HCT116 (cell line): Measurements from ENCODE around the gene COBLL1.

Experiments used
- ATF3 ChIP-seq: IDR thresholded peaks from 2 replicates; pipeline ENCODE4 v1.6.1; 2012
- CBX3 ChIP-seq: IDR thresholded peaks from 2 replicates; pipeline ENCODE4 v1.6.1; 2012; ENCODE audit warnings: low read depth
- CTCF ChIP-seq, 3 experiments: fragments of 200-600 bp in 1 of 3; sonication (generic) in 1 of 3; IDR thresholded peaks in 2 of 3; conservative IDR thresholded peaks in 1 of 3; 2 replicates each; pipeline ENCODE4 v1.5.1; 2012 to 2017; ENCODE audit warnings: low read depth in 2 of 3, low read length in 2 of 3, antibody characterized with exemption in 1 of 3, borderline replicate concordance in 1 of 3, control low read depth in 1 of 3, mild to moderate bottlenecking in 1 of 3, mixed read lengths in 1 of 3, mixed run types in 1 of 3, moderate library complexity in 1 of 3; ENCODE audit not compliant: insufficient read depth in 1 of 3
- EZH2 ChIP-seq: fragments of 200-600 bp; sonication (generic); IDR thresholded peaks from 2 replicates; pipeline ENCODE4 v1.6.1; 2017; ENCODE audit warnings: antibody characterized with exemption, mixed run types
- EZH2phosphoT487 ChIP-seq: fragments of 200-600 bp; IDR thresholded peaks from 2 replicates; pipeline ENCODE4 v1.6.1; 2018; ENCODE audit warnings: antibody characterized with exemption, borderline replicate concordance
- JUND ChIP-seq: IDR thresholded peaks from 2 replicates; pipeline ENCODE4 v1.6.1; 2012
- MAX ChIP-seq: IDR thresholded peaks from 2 replicates; pipeline ENCODE4 v1.6.1; 2012
- POLR2A ChIP-seq: IDR thresholded peaks from 2 replicates; pipeline ENCODE4 v1.7.0; 2011; ENCODE audit warnings: borderline replicate concordance; ENCODE audit not compliant: insufficient read depth, insufficient read length; ENCODE audit errors: extremely low read depth
- POLR2AphosphoS5 ChIP-seq: IDR thresholded peaks from 2 replicates; pipeline ENCODE4 v1.6.1; 2011; ENCODE audit warnings: mild to moderate bottlenecking, low read depth, low read length, moderate library complexity
- REST ChIP-seq: IDR thresholded peaks from 2 replicates; pipeline ENCODE4 v1.6.1; 2012; ENCODE audit warnings: low read depth
- YY1 ChIP-seq: IDR thresholded peaks from 2 replicates; pipeline ENCODE4 v1.6.1; 2011; ENCODE audit warnings: low read length, low read depth, moderate library complexity, mild to moderate bottlenecking; ENCODE audit not compliant: insufficient replicate concordance; ENCODE audit errors: extremely low read depth
- ZBTB33 ChIP-seq: IDR thresholded peaks from 2 replicates; pipeline ENCODE4 v1.6.1; 2011; ENCODE audit warnings: mild to moderate bottlenecking, low read length, moderate library complexity; ENCODE audit not compliant: insufficient replicate concordance; ENCODE audit errors: extremely low read depth

GRCh38 chr2:164812378-164812777 lies 29.2 kb downstream of the COBLL1 start:
- TF ChIP-seq POLR2AphosphoS5 (no peak), CBX3 (no peak), CTCF (IDR thresholded peaks at IDR 0.05 in 2 of 3, conservative IDR thresholded peaks at IDR 0.05 in 1 of 3; ENCODE audit: borderline replicate concordance in 1 of 3, insufficient read depth in 1 of 3, low read depth in 2 of 3, low read length in 2 of 3) (no peak), POLR2A (no peak), EZH2 (no peak), MAX (no peak), YY1 (no peak), EZH2phosphoT487 (no peak), ZBTB33 (no peak), ATF3 (no peak), JUND (no peak), REST (no peak)
